Esophagus squamous epithelium (tissue), 4 donors: Measurements from ENCODE around the gene TRIM33.

Experiments
- CTCF ChIP-seq, 6 experiments: fragments of 450-650 bp in 4 of 6; fragments of 200-600 bp in 2 of 6; sonication (generic) in 2 of 6; IDR thresholded peaks; one replicate each; pipeline ENCODE4 v1.5.1; 2016 to 2019; ENCODE audit warnings: antibody characterized with exemption in 6 of 6, mild to moderate bottlenecking in 4 of 6, moderate library complexity in 4 of 6
- POLR2A ChIP-seq, 4 donors: fragments of 450-650 bp; IDR thresholded peaks; one replicate each; pipeline ENCODE4 v1.6.1; 2017; ENCODE audit warnings: antibody characterized with exemption in 4 of 4, mild to moderate bottlenecking in 4 of 4, moderate library complexity in 3 of 4

GRCh38 chr1:114552106-114552639, 41.2 kb upstream of the TRIM33 start:
- TF ChIP-seq CTCF (IDR thresholded peaks at IDR 0.05), result no peak
- no peak for TF ChIP-seq POLR2A (IDR thresholded peaks at IDR 0.05)
